SK-N-SH (cell line): ENCODE data around the gene CIDEA.

Source experiments
- FOXM1 ChIP-seq: IDR thresholded peaks from 2 replicates; pipeline ENCODE4 v1.4.0; 2012; ENCODE audit warnings: low read depth, mild to moderate bottlenecking
- NFIC ChIP-seq: IDR thresholded peaks from 2 replicates; pipeline ENCODE4 v1.4.0; 2012; ENCODE audit warnings: borderline replicate concordance
- RFX5 ChIP-seq: IDR thresholded peaks from 2 replicates; pipeline ENCODE4 v1.6.1; 2012; ENCODE audit warnings: mild to moderate bottlenecking, improper control_type of control experiment, low read length
- YY1 ChIP-seq: IDR thresholded peaks from 2 replicates; pipeline ENCODE4 v1.4.0; 2012; ENCODE audit warnings: low read depth, mild to moderate bottlenecking
- TF ChIP-seq, protein P1 (sequence below): IDR thresholded peaks from 2 replicates; pipeline ENCODE4 v1.6.1; 2012; ENCODE audit warnings: mild to moderate bottlenecking, low read depth, low read length, moderate library complexity
- TF ChIP-seq, protein P2 (sequence below): fragments of 200-600 bp; sonication (generic); IDR thresholded peaks from 2 replicates; pipeline ENCODE4 v1.6.1; 2017; ENCODE audit warnings: antibody characterized with exemption, mild to moderate bottlenecking, moderate library complexity
- TF ChIP-seq, protein P3 (sequence below): IDR thresholded peaks from 2 replicates; pipeline ENCODE4 v1.4.0; 2012; ENCODE audit warnings: low read depth

DNA sequence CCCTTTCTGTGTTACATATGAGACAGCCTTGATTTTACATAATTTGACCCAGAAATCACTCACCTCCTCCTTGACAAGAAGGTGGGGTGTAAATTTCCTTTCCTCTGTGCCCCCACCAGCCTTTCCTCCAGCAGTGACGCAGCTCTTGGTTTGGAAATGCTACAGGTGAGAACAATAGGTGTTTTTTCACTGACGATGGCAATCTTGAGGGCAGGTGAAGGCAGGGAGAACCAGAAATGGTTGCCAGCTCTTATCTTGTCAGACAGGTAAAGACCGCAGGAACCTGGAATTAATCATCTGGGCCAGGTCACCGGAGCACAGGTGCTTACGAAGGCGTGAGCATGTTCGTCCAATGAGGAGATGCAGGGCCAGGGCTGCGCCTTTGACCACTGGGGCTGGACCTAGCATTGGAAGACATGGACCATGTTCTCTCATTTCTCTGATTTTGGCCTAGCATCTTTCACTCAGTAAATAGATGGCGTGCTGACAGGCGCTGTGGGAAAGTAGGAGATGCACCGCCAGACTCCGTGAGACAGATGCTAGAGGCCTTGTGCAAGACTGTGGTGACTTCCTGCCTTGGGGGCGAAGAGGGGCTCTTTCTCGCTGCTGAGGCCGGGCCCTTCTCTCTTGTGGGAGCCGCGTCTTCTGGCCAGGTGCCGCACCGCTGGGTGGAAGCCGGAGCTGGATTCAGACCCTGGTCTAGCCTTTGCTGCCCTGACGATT lies 4.0 kb downstream of the CIDEA start:
- no peak for TF ChIP-seq FOXM1
- TF ChIP-seq, protein P1, sequence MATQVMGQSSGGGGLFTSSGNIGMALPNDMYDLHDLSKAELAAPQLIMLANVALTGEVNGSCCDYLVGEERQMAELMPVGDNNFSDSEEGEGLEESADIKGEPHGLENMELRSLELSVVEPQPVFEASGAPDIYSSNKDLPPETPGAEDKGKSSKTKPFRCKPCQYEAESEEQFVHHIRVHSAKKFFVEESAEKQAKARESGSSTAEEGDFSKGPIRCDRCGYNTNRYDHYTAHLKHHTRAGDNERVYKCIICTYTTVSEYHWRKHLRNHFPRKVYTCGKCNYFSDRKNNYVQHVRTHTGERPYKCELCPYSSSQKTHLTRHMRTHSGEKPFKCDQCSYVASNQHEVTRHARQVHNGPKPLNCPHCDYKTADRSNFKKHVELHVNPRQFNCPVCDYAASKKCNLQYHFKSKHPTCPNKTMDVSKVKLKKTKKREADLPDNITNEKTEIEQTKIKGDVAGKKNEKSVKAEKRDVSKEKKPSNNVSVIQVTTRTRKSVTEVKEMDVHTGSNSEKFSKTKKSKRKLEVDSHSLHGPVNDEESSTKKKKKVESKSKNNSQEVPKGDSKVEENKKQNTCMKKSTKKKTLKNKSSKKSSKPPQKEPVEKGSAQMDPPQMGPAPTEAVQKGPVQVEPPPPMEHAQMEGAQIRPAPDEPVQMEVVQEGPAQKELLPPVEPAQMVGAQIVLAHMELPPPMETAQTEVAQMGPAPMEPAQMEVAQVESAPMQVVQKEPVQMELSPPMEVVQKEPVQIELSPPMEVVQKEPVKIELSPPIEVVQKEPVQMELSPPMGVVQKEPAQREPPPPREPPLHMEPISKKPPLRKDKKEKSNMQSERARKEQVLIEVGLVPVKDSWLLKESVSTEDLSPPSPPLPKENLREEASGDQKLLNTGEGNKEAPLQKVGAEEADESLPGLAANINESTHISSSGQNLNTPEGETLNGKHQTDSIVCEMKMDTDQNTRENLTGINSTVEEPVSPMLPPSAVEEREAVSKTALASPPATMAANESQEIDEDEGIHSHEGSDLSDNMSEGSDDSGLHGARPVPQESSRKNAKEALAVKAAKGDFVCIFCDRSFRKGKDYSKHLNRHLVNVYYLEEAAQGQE: no peak
- no peak for TF ChIP-seq NFIC
- TF ChIP-seq, protein P2, sequence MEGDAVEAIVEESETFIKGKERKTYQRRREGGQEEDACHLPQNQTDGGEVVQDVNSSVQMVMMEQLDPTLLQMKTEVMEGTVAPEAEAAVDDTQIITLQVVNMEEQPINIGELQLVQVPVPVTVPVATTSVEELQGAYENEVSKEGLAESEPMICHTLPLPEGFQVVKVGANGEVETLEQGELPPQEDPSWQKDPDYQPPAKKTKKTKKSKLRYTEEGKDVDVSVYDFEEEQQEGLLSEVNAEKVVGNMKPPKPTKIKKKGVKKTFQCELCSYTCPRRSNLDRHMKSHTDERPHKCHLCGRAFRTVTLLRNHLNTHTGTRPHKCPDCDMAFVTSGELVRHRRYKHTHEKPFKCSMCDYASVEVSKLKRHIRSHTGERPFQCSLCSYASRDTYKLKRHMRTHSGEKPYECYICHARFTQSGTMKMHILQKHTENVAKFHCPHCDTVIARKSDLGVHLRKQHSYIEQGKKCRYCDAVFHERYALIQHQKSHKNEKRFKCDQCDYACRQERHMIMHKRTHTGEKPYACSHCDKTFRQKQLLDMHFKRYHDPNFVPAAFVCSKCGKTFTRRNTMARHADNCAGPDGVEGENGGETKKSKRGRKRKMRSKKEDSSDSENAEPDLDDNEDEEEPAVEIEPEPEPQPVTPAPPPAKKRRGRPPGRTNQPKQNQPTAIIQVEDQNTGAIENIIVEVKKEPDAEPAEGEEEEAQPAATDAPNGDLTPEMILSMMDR: no peak
- TF ChIP-seq RFX5: no peak
- TF ChIP-seq, protein P3, sequence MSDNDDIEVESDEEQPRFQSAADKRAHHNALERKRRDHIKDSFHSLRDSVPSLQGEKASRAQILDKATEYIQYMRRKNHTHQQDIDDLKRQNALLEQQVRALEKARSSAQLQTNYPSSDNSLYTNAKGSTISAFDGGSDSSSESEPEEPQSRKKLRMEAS: no peak
- no peak for TF ChIP-seq YY1
